SW 1271 (cell line): ENCODE data around the gene PGBD1.

ENCODE experiments used
- DNase-seq, 2 experiments: peaks; one replicate each; lab custom pipeline; 2025; lab: John Stamatoyannopoulos, UW

Gene PGBD1, protein sequence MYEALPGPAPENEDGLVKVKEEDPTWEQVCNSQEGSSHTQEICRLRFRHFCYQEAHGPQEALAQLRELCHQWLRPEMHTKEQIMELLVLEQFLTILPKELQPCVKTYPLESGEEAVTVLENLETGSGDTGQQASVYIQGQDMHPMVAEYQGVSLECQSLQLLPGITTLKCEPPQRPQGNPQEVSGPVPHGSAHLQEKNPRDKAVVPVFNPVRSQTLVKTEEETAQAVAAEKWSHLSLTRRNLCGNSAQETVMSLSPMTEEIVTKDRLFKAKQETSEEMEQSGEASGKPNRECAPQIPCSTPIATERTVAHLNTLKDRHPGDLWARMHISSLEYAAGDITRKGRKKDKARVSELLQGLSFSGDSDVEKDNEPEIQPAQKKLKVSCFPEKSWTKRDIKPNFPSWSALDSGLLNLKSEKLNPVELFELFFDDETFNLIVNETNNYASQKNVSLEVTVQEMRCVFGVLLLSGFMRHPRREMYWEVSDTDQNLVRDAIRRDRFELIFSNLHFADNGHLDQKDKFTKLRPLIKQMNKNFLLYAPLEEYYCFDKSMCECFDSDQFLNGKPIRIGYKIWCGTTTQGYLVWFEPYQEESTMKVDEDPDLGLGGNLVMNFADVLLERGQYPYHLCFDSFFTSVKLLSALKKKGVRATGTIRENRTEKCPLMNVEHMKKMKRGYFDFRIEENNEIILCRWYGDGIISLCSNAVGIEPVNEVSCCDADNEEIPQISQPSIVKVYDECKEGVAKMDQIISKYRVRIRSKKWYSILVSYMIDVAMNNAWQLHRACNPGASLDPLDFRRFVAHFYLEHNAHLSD

GRCh38 chr6:28281288-28282064 is at the start of gene PGBD1:
TSS of gene PGBD1 (plus strand) at chr6:28281572. CDS start at chr6:28283814, 2,242 bp downstream.
- no peak for DNase-seq

DNA sequence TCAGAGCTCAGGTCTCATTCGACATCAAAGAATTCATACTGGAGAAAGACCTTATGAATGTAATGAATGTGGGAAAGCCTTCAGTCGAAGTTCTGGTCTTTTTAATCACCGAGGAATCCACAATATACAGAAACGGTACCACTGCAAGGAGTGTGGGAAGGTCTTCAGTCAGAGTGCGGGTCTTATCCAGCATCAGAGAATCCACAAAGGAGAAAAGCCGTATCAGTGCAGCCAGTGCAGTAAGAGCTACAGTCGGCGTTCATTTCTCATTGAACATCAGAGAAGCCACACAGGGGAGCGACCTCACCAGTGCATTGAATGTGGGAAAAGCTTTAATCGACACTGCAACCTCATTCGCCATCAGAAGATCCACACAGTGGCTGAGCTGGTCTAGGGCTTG is 48.6 kb upstream of the PGBD1 start:
- DNase-seq: no peak

- DNase-seq: no peak
Observed at GRCh38 chr6:28235912-28236452, 45.4 kb upstream of the PGBD1 start.

GRCh38 chr6:28239636-28240035 is 41.7 kb upstream of the PGBD1 start:
- DNase-seq: no peak

DNA sequence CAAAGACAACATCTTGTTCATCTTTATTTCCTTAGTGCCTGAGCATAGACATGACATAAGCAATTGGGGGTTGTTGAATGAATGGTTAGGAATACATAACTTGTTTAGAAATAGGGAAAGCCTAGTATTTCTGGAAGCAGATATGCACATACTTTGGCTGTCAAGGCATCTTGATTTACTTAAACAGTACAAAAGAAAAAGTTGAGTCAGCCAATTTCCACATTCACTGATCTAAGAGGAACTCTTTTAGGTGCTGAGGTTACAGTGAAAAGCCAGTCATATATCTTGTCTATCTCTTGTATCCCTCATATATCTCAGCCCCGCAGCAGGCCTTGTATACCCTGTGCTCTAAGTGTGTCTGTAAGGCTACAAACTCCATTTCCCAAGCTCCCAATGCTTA is 40.9 kb upstream of the PGBD1 start:
- DNase-seq: no peak

GRCh38 chr6:28243946-28244345 is 37.4 kb upstream of the PGBD1 start:
- DNase-seq: no peak

DNA sequence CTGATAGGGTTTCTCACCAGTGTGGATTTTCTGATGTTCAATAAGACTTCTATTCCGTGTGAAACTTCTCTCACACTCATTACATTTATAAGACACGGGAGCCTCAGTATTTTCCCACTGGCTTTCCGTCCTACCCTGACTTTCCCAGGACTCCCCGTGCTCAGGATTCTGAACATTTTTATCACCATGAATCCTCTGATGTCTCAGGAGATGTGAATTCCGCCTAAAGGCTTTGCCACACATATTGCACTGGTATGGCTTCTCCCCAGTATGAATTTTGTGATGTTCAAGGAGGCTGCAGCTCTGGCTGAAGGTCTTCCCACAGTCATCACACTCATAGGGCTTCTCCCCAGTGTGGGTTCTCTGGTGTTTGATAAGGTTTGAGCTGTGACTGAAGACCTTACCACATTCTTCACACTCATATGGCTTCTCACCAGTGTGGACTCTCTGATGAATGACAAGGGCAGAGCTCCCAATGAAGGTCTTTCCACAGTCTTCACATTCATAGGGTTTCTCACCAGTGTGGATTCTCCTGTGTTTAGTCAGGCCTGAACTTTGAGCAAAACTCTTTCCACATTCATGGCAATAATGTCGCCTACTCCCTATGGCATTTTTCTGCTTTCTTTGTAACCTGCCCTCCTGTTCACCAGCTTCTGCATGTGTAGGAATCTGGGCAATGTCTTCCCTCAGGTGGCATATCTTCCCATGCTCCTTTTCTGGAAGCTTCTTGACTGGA is 36.0 kb upstream of the PGBD1 start:
- no peak for DNase-seq

DNA sequence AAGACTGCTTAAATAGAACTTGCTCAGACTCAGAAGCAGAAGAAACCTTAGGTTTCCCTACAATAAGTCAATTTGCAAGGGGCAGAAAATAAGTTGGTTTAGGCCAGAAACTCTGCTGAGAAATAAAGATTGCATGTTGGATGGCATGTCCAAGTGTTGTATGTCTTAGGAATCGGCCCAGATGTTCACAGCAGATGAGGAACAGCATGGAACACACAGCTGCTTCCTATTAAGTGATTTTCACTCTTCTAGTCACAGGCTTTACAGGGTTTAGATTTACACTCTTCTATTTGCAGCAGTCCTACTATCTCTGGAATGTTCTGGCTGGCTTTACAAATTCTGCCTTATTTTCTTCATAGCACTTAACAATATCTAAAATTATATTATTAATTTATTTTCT is 32.5 kb upstream of the PGBD1 start:
- DNase-seq: no peak

DNA sequence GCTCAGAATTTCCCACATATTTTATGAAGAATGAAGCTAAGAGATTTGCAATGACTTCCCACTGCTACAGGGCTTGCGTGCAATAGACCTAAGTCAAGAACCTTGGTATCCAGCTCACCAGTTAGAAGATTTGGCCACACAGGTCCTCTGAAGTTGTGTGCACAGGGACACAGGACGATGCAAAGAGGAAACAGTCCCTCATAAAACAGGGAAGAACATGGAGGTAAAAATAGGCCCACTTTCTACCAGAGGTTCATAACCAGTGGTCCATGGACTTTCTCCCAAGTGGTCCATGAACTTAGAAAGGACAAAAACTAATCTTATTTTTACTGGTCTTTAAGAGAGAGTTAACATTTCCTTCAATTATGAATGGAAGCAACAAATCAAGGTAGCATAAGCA is 30.6 kb upstream of the PGBD1 start:
- no peak for DNase-seq

DNA sequence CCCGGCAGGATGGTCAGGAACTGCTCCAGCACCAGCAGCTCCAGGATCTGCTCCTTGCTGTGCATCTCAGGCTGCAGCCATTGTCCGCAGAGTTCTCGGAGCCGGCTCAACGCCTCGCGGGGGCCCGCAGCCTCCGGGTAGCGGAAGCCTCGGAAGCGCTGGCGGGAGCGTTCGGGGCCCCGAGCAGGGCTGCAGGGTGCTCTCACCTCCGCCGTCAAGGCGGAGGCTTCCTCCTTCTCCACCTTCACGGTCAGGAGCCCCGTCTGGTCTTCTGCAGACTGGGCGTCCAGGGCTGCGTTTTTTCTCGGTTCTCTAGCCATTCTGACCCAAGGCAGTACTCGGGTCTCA is 29.7 kb upstream of the PGBD1 start:
- peak in 1 of 2 experiments; percentile 37 for DNase-seq

DNA sequence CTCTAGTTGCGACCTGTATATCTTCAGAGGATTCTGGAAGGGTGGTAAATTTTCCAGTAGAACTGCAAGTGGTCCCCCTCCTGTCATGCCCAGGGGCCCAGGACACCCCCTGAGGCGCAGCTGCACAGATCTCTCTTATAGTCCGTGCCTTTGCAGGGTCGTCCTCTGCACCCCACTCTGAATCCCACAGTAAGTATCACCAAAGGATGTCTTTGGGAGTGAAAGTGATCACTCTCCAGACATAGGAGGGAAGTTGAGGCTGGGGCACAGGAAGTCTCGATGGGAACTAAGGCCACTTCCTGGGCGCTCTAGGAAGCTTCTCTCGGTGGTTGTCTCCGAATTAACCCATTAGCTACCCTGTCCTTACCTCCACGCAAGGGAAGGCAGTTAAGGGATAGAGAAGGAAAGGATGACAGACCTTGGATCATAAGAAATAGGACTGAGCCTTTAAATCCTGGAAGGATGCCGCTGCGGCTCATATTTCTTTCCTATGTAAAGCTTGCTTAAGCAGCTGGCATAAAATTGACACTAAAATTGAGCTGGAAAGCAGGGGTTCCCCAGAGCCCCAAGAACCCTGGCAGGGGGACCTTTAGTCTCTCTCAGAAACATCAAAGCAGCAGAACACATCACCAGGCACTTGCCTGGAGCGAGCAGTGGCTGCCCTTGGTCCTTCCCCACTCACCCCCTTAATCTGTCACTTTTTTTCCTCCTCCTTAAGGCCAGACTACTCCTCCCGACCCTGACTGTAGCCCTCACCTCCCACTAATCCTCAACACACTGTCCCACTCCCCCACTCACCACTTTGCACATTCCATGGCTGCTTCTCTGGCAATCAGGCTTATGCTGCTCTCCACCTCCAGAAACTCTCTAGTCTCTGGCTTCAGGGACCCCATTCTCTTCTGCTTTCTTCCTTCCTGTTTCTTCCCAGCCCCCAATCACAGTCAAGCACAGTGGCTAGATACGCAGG is 29.1 kb upstream of the PGBD1 start, which contains the start of gene ZKSCAN4:
TSS of gene ZKSCAN4 (minus strand) at position 261 of the 967 bp plus-strand sequence. CDS start 289 bp downstream, outside the sequence.
- peak; percentile 28 to 91 for DNase-seq

GRCh38 chr6:28254121-28254519 is 27.3 kb upstream of the PGBD1 start:
- peak in 1 of 2 experiments; percentile 2 for DNase-seq

GRCh38 chr6:28257042-28257441 is 24.3 kb upstream of the PGBD1 start:
- no peak for DNase-seq

GRCh38 chr6:28258877-28259777 is 22.2 kb upstream of the PGBD1 start, which contains the start of gene NKAPL:
TSS of gene NKAPL (plus strand) at chr6:28259297. CDS start at chr6:28259372, 75 bp downstream.
- DNase-seq: no peak

DNA sequence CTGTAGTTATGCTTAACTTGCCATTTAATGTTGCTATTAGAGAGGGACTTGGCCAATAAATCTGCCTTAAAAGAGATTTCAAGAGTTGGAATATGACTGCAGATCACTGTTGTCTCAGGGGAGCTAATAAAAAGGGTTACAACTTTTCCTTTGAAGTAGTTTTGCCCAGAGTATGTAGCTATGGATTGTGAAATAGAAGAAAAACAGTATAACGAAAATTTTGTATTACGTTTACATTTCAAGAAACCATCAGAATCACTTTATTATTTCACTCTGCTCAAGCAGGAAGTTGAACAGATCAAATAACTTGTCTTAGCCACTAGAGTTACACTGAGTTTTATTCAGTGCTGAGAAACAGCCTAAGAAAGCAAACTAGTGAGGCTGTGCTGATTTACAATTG is 17.4 kb upstream of the PGBD1 start:
- no peak for DNase-seq

DNA sequence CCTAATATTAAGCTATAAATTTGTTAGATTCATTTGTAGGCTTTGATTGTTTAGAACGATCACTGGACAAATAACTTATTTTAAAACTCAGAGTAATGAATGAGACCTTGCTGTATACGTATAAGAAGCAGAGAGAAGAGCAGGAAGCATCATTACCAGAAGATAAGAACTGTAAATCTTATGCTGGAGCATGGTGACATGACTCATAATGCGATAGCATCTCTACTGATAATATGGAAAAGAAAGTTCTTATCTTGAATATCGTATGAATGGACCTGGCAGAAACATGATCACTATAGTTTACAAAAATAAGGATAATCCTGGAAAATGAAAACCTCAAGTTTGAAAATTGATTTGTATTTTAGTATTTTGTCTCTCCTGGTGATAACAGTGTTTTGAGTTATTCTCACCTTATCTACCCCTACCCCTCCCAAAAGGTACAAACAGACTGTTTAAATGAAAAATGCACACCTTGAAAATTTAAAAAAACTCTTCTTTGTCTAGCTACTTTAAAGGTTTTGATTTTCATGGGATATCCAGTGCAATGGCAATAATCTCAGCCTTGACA is 16.5 kb upstream of the PGBD1 start:
- no peak for DNase-seq

DNA sequence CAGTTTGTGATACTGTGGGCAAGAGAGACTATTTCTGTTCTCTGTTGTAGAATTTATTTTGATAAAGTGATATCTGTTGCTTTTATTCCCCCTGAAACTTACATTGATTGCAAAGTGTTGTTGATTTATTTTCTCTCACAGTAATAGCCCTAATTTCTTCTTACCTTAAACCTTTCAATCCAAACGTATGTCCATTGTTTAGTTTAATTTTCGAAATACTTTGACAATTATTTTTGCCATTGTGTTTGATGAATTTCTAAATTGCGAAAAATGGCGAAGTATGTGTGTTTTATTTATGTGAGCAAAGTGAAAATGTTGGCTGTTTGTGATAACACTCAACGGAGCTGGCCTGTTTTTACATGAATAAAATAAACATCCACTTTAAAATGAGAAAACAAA is 14.8 kb upstream of the PGBD1 start:
- no peak for DNase-seq

DNA sequence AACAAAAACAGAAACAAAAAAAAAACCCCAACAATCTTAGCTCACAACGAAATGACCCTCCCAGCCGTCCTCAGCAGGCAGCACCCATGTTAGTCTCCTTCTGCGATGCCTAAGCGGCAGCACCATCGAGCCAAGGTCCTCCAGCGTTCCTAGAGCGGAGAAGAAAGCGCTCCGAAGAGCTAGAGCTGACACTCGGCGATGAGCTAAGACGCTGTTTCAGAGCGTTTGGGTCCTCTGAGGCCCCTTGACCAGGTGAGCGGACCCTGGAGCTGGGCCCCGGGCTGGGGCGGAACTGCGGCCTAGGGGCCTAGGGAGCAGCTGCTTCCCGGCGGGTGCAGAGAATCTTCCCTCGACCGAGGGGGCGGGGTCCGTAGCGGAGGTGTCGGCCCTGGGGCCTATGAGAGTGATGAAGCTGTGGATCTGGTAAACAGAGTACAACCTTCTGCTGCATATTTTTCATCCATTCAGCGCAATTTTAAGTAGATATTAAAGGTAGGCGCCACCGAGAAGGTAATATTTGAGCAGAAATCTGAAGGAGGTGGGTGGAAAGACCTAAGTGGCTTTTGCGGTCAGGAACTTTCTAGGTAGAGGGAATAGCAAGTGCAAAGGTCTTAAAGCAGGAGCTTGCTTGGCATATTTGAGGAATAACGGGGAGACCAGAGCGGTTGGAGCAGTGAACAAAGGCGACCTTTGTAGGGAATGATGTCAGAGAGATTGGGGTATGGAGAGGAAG is 14.2 kb upstream of the PGBD1 start, which contains the start of gene ZSCAN26:
TSS of gene ZSCAN26 (plus strand) at position 182 of the 733 bp plus-strand sequence. CDS start 4,777 bp downstream, outside the sequence.
- DNase-seq: peak; percentile 75 to 90
